GM12878 (cell line): ENCODE results near the gene GRAMD1A.
"Not testable (repeated sequence)": the region's sequence is repeated elsewhere in the genome, so short reads cannot be mapped to it uniquely, and the experiment has no call there.

ENCODE experiments used
- CEBPZ ChIP-seq: fragments of 150-350 bp; IDR thresholded peaks from 2 replicates; pipeline ENCODE4 v1.6.1; 2016; ENCODE audit warnings: low read depth, low read length
- CTCF ChIP-seq, 3 experiments: IDR thresholded peaks in 2 of 3; conservative IDR thresholded peaks in 1 of 3; 2 replicates each; pipeline ENCODE4 v1.5.1; 2011; ENCODE audit warnings: low read depth in 3 of 3, low read length in 3 of 3, mild to moderate bottlenecking in 3 of 3, control low read depth in 2 of 3, moderate library complexity in 2 of 3, inconsistent platforms in 1 of 3, mixed read lengths in 1 of 3; ENCODE audit not compliant: control insufficient read depth in 2 of 3, insufficient read depth in 1 of 3; ENCODE audit errors: extremely low read depth in 1 of 3
- EGR1 ChIP-seq, 2 experiments: IDR thresholded peaks; 1 replicate in 1 of 2; 2 replicates in 1 of 2; pipeline ENCODE4 v1.6.1; 2011 to 2012; ENCODE audit warnings: low read depth in 2 of 2, low read length in 2 of 2, borderline replicate concordance in 1 of 2, mild to moderate bottlenecking in 1 of 2, moderate library complexity in 1 of 2
- NBN ChIP-seq: fragments of 450-650 bp; IDR thresholded peaks from 2 replicates; pipeline ENCODE4 v1.6.1; 2016
- POLR2A ChIP-seq: IDR thresholded peaks from 2 replicates; pipeline ENCODE4 v1.6.1; 2011; ENCODE audit warnings: low read depth, mild to moderate bottlenecking, low read length
- RAD21 ChIP-seq: IDR thresholded peaks from 2 replicates; pipeline ENCODE4 v1.6.1; 2011; ENCODE audit warnings: mild to moderate bottlenecking, low read depth, low read length, moderate library complexity; ENCODE audit not compliant: insufficient read depth
- SP1 ChIP-seq: IDR thresholded peaks from one replicate; pipeline ENCODE4 v1.6.1; 2011; ENCODE audit warnings: low read depth, low read length
- TAF1 ChIP-seq: IDR thresholded peaks from 2 replicates; pipeline ENCODE4 v1.6.1; 2011; ENCODE audit warnings: mild to moderate bottlenecking, low read depth, low read length, borderline replicate concordance
- USF1 ChIP-seq: IDR thresholded peaks from 2 replicates; pipeline ENCODE4 v1.6.1; 2011; ENCODE audit warnings: borderline replicate concordance, low read depth, mild to moderate bottlenecking, moderate library complexity, mixed read lengths, low read length; ENCODE audit not compliant: insufficient read depth; ENCODE audit errors: extremely low read length

- TF ChIP-seq RAD21; TAF1; CTCF (IDR thresholded peaks at IDR 0.05 in 2 of 3, conservative IDR thresholded peaks at IDR 0.05 in 1 of 3; ENCODE audit: control insufficient read depth in 2 of 3, extremely low read depth in 1 of 3, insufficient read depth in 1 of 3, low read depth in 3 of 3, low read length in 3 of 3); NBN; EGR1 (IDR thresholded peaks at IDR 0.05; ENCODE audit: borderline replicate concordance in 1 of 2, low read depth in 2 of 2, low read length in 2 of 2); SP1; USF1; POLR2A; CEBPZ: not testable (repeated sequence)
Measured at GRCh38 chr19:35028600-35028885, 28.4 kb downstream of the GRAMD1A start.
